Ammon's horn (tissue), 1 donor: ENCODE measurements around the gene RHBDL1.

ENCODE experiments used
- DNase-seq: peaks from one replicate; pipeline ENCODE4 v3.0.0-alpha.2; 2016; ENCODE audit warnings: low spot score

The RHBDL1 gene

DNA sequence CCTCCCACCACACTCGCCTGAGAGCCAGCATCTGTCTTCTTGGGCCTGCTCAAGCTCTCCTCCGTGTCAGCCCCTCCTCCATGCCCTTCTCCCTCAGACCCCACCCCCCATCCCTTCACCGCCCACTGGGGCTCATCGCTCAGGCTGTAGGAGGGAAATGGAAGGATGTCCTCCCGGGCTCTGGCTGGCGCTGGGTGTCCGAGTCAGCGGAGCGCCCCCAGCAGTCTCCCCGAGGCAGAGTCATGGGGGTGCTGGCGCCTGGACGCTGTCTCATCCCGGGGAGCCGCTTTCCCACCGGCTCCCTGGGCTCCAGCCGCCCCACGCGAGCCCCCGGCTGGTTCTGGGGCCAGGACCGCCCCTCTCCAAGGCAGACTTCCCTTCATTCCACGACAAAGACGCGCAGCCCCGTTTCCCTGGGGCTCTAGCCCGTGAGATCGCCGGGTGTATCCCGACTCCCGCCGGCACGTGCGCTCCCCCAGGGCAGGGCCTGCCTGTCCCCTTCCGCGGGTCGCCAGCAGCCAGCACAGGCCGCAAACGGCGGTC is 45.0 kb downstream of the RHBDL1 start:
- peak; percentile 80 for DNase-seq

DNA sequence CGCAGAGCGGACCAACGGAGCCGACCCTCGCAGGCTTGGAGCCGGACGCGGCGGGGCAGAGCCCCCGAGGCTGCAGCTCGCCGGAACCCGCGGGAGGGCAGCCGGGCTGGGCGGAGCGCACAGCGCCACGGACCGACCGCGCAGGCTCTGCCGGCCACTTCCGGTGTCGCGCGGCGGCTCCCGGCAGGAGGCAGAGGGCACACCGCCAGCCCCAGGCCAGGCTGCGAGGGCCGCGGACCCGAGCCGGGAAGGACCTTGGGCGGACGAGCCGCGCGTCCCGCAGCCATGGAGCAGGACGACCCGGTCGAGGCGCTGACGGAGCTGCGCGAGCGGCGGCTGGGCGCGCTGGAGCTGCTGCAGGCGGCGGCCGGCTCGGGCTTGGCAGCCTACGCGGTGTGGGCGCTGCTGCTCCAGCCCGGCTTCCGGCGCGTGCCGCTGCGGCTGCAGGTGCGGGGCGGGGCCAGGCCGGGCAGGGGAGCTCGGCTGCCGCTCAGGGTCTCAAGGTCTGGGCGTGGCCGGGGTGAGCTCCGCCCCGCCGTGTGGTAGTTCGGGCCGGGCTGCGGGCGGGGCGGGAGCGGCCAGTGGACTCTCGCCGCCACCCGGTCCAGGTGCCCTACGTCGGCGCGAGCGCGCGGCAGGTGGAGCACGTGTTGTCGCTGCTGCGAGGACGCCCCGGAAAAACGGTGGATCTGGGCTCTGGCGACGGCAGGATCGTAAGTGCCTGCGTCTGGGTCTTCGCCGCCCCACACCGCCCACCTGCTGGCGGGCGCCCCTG is 45.7 kb downstream of the RHBDL1 start, which contains the start of gene ANTKMT:
Gene ANTKMT (plus strand): TSS at position 157 of the 775 bp plus-strand sequence. CDS start 129 bp downstream, at position 286.
- peak; percentile 76 for DNase-seq

DNA sequence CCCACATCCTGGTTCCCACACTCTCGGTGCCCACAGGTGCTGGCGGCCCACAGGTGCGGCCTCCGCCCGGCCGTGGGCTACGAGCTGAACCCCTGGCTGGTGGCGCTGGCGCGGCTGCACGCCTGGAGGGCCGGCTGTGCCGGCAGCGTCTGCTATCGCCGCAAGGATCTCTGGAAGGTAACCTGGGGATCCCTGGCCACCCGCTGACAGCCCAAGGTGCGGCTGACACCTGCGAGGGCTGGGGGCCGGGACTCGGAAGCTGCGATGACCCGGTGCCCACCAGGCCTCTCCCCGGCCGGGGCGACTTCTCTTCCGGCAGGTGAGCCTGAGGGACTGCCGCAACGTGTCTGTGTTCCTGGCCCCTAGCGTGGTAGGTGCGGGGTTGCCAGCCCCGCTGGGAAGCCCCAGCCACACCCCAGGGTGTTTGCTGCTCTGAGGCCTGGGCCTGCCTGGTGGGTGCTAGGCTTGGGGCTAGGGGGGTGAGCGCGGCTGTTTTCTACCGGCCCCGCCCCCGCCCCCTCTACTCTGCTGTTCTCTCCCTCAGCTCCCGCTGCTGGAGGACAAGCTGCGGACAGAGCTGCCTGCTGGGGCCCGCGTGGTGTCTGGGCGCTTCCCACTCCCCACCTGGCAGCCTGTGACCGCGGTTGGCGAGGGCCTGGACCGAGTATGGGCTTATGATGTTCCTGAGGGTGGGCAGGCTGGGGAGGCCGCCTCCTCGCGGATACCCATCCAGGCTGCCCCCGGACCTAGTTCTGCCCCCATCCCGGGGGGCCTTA is 46.5 kb downstream of the RHBDL1 start:
- no peak for DNase-seq

GRCh38 chr16:722835-723633 is 47.6 kb downstream of the RHBDL1 start:
- DNase-seq = no peak

GRCh38 chr16:723695-724094 is 48.2 kb downstream of the RHBDL1 start:
- DNase-seq = no peak

DNA sequence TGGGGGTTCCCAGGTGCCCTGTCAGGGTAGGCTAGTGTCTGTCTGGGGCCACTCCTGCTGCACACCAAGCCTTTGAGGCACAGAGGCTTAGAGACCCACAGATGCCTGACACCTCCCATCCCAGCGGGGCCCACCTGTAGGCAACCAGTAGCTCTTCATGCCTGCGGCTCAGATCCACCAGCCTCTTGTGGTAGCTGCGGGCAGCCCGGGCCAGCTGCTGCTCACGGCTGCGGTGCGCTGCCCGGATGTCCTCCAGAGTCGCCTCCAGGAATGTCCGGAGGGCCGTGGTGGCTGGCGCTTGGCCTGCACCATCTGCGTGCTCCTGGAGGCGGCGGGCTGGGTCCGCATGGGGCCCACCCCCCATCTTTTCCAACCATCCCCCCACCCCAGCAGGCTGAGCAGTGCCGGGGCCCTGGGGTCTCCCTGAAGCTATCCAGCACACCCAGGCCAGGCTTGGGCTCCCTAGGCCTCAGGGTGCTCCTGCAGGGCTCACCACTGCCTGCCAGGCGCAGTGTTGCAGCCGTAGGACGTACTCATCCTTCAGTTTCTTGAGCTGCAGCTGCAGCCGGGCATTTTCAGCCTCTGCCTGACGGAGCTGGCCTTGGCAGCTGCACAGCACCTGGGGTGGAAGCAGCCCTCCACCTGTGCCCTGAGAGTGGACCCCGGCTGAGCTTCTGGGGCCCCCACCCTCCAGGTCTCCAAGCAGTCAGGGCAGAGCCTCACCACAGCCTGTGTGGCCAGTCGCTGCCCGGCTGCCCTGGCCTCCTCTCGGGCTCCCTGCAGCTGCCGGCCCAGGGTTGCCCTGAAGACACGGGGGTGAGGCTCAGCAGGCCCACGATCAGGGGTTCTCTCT is 48.9 kb downstream of the RHBDL1 start:
- DNase-seq = no peak

DNA sequence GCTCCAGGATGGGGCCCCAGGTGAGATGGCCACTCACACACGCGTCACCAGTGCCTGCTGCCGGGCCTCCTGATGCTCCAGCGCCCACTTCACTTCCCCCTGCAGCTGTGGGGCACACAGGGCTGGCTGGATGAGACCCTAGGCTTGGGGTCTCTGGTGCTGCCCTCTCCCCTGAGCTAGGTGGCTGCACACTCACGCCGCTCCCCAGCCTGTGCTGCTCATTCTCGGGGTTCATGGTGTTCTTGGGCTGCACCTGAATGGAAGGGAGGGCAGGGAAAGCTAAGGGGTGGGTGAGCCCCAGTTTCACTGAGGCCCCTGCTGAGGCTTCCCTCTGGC is 49.5 kb downstream of the RHBDL1 start:
- no peak for DNase-seq

DNA sequence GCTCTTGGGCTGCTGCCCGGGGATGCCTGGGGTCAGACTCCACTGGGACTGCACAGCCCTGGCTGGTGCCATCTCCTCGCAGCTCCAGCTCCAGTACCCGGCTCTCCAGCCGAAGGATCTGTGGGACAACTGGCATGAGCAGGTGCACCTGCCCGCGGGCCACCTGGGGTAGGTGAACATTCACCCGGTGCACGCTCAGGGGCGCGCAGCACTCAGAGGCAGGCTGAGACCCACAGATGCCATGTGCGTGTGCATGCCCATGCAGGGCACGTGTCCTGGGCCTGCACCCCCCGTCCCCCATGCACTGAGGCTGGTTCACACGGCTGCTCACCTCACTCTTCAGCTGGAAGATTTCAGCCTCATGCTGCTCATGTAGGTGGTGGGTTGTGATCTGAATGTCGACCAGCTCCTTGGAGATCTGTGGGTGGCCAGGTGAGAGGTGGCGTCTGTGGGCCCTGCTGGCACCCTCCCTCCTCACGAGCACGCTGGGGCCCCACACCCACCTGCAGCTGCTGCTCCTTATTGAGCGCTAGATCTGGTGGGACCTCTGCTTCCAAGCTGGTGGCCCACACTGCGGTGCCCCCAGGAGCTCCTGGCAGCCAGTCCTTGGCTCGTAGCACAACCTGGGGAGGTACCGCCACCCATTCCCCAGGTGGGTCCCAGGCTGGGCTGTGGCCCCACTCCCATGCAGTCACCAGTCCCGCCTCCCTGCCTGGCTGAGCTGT is 50.2 kb downstream of the RHBDL1 start:
- DNase-seq = no peak

DNA sequence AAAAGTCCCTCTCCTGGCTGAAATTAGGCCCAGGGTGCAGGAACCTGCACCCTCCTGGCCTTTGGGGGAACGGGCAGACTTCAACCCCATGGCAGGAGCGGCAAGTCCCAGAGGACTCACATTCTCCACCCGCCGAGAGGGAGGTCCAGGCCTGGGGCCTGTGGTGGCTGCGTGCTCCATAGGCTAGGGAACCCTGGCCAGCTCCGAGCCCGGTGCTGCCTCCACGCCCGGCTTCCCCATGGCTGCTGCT is 50.6 kb downstream of the RHBDL1 start:
- DNase-seq = no peak

DNA sequence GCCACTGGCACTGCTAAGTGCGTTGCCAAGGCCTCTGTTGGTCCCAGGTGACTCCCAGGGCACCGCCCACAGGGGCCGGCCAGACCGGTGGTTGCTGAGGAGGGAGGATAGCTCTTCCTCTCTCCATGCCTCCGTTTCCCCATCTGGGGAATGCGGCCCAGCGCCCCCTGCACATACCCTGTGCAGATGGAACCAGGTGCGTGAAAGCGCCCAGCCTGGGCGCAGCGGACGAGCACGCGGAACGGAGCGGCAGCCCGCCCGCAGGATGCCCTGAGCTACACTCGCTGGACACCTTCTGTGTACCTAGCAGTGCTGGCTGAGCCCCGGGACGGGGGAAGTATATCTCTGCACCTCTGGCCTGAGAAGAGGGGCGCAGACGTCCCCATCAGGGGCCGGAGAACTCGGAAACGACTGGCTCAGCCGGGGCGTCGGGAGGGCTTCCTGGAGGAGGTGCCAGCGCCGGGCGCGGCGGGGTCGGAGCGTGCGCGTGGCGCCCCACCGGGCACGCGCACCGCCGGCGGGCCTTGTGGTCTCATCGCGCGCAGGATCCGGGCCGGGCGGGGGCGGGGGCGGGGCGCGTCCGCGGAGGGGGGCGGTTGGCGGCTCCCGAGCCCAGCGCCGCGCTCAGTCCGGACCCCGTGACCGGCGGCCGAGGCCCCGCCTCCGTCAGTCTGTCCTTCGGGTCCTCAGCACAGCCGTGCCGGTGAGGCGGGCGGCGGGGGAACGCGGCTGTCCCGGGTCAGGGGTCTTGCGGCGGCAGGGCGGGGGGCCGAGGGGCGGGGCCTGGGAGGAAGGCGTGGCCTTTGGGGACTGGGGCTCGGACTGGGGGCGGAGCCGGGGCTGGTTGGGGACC is 51.2 kb downstream of the RHBDL1 start, which contains the start of the genes CCDC78 and HAGHL:
Gene CCDC78 (minus strand): TSS at position 6 of the 853 bp plus-strand sequence. CDS start 76 bp downstream, outside the sequence.
Gene HAGHL (plus strand): TSS at position 669 of the 853 bp plus-strand sequence. CDS start 404 bp downstream, outside the sequence.
- peak; percentile 54 for DNase-seq

GRCh38 chr16:727291-727977 is 52.0 kb downstream of the RHBDL1 start:
- no peak for DNase-seq
